Esophagus muscularis mucosa (tissue), 4 donors: ENCODE measurements around the gene ZNF775. TPM values are rescaled to one million over a fixed set of nuclear protein-coding genes. Genes with fewer than 3 reads are reported as not detected.
A peak's percentile ranks its signal among the peaks of the same experiment; 100 is the strongest.

Source experiments
- DNase-seq: peaks from one replicate; pipeline ENCODE4 v3.0.0-alpha.2; 2017; ENCODE audit errors: extremely low spot score
- H3K27ac ChIP-seq, 4 donors: fragments of 200-600 bp; sonication (generic); replicated peaks in 1 of 4; 1 replicate in 3 of 4; 2 replicates in 1 of 4; pipeline ENCODE4 v1.5.1; 2016 to 2019; ENCODE audit warnings: mild to moderate bottlenecking in 1 of 4
- H3K27me3 ChIP-seq, 4 donors: fragments of 200-600 bp; sonication (generic); one replicate each; pipeline versions ENCODE4 v1.5.1 to v1.6.0; 2016 to 2019
- H3K36me3 ChIP-seq, 4 donors: fragments of 200-600 bp; sonication (generic); one replicate each; pipeline ENCODE4 v1.5.1; 2016 to 2019
- H3K4me1 ChIP-seq, 4 donors: fragments of 200-600 bp; sonication (generic); one replicate each; pipeline ENCODE4 v1.5.1; 2016 to 2019
- H3K4me3 ChIP-seq, 4 donors: fragments of 200-600 bp; sonication (generic); 1 replicate in 2 of 4; 2 replicates in 2 of 4; pipeline ENCODE4 v1.5.1; 2016 to 2019; ENCODE audit warnings: mild to moderate bottlenecking in 4 of 4, moderate library complexity in 1 of 4
- H3K9me3 ChIP-seq, 4 donors: fragments of 200-600 bp; sonication (generic); 1 replicate in 3 of 4; 2 replicates in 1 of 4; pipeline ENCODE4 v1.5.1; 2016 to 2019
- CTCF ChIP-seq, 3 experiments: fragments of 200-600 bp in 2 of 3; fragments of 450-650 bp in 1 of 3; sonication (generic) in 2 of 3; IDR thresholded peaks; one replicate each; pipeline ENCODE4 v1.5.1; 2017 to 2019; ENCODE audit warnings: antibody characterized with exemption in 3 of 3, mild to moderate bottlenecking in 2 of 3, moderate library complexity in 1 of 3
- EP300 ChIP-seq: sonication (generic); formaldehyde crosslinking; IDR thresholded peaks from one replicate; pipeline ENCODE4 v1.6.1; 2017; ENCODE audit warnings: antibody characterized with exemption
- POLR2A ChIP-seq: fragments of 450-650 bp; IDR thresholded peaks from one replicate; pipeline ENCODE4 v1.6.1; 2017; ENCODE audit warnings: antibody characterized with exemption, moderate library complexity, mild to moderate bottlenecking, low read depth
- POLR2AphosphoS5 ChIP-seq, 2 donors: sonication (generic); formaldehyde crosslinking; IDR thresholded peaks; one replicate each; pipeline ENCODE4 v1.6.1; 2017; ENCODE audit warnings: antibody characterized with exemption in 2 of 2
- WGBS: methylation state at CpG from one replicate; pipeline ENCODE4 v1.1.5; 2018; 5-methylcytosine and 5-hydroxymethylcytosine counted together
- intact Hi-C: fragments of 100-400 bp; cut with DNase I; formaldehyde crosslinking; loops from one replicate; pipeline ENCODE4 v1.15.1; 2023
- total RNA-seq, 4 donors: library from RNA; depleted of rRNA; stranded (reverse); fragments of >200 nt; gene quantifications; one replicate each; pipeline versions ENCODE4 v1.1.0 to v1.2.1, GENCODE V29; 2016

The ZNF775 gene
- total RNA-seq, 4 donors from 2014 or later = 6.6 to 19.8 (median 15.0) TPM

GRCh38 chr7:150443793-150444540 lies 64.8 kb downstream of the ZNF775 start:
- WGBS = 75% methylated on average over 14 of the region's 18 CpGs
- TF ChIP-seq POLR2A (no peak), CTCF (IDR thresholded peaks at IDR 0.05) (no peak), POLR2AphosphoS5 (IDR thresholded peaks at IDR 0.05) (no peak), EP300 (no peak)

GRCh38 chr7:150444674-150445365 lies 65.7 kb downstream of the ZNF775 start:
- Histone ChIP-seq H3K9me3 (peaks cover 0 to 18% (median 10%) of the 10 kb centered on the region in 4 donors), H3K4me1 (peaks cover 11 to 14% (median 13%) of the 10 kb centered on the region in 4 donors), H3K27me3 (no peaks in the 10 kb centered on the region), H3K4me3 (no peak overlapping the region), H3K36me3 (no peaks in the 10 kb centered on the region), H3K27ac (no peak overlapping the region)
- TF ChIP-seq CTCF (IDR thresholded peaks at IDR 0.05) (no peak), EP300 (no peak), POLR2A (no peak), POLR2AphosphoS5 (IDR thresholded peaks at IDR 0.05) (no peak)
- DNase-seq = peak; percentile 79
- intact Hi-C loops = no loop called here
- 79% methylated on average over 4 of the region's 7 CpGs for WGBS

More at GRCh38 chr7:150443793-150444540, 64.8 kb downstream of the ZNF775 start:
- peak; percentile 68 for DNase-seq
- Histone ChIP-seq H3K9me3 (peaks cover 0 to 18% (median 10%) of the 10 kb centered on the region in 4 donors), H3K27ac (no peak overlapping the region), H3K4me1 (peaks cover 2 to 7% (median 4%) of the 10 kb centered on the region in 4 donors), H3K4me3 (no peak overlapping the region), H3K36me3 (no peaks in the 10 kb centered on the region), H3K27me3 (no peaks in the 10 kb centered on the region)
- intact Hi-C loops = no loop called here

DNA sequence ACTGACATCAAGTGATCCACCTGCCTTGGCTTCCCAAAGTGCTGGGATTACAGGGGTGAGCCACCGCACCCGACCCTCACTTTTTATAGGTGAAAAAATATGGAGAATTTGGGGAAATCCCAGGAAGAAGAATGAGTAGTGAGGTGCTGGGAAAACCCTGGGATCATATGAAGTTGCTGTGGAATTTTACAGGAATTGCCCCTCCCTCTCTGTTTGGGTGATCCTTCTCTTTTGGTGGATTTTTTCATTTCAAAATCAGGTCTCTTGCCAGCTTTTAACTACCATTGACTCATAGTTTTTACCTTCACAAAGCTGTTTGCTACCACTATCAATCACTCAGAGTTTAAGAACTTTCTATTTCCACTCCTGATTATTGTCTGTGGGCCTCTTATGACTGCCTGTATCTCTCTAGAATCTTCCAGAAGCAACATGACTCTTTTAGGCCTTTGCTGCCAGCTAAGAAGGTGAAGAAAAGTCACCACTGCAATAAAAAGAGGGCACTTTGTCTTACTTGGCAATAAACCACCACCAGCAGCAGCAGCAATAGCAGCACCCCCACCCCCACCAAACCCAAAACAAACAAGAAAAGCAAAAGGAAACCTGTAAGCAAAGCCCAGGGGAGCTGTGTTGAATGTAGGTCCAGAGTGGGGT lies 67.3 kb downstream of the ZNF775 start:
- 93% methylated on average over 2 of the region's 2 CpGs for WGBS
- Histone ChIP-seq H3K27me3 (peaks cover 0 to 12% (median 0%) of the 10 kb centered on the region in 4 donors), H3K4me1 (peaks cover 12 to 17% (median 13%) of the 10 kb centered on the region in 4 donors), H3K27ac (no peak overlapping the region), H3K4me3 (no peak overlapping the region), H3K36me3 (no peaks in the 10 kb centered on the region), H3K9me3 (peaks cover 0 to 14% (median 8%) of the 10 kb centered on the region in 4 donors)
- peak; percentile 39 for DNase-seq
- intact Hi-C loops = no loop called here
- TF ChIP-seq CTCF (IDR thresholded peaks at IDR 0.05) (no peak), EP300 (no peak)

Other genes with a start within 250 kb of the ZNF775 start
- gene LRRC61, start 56.0 kb upstream of the ZNF775 start, total RNA-seq = 10 to 100 TPM in 2 of 4 donors, 1 to 10 TPM in 2; 7.9 to 16.5 (median 12.4) TPM
- 10 to 100 TPM in 1 of 4 donors, 1 to 10 TPM in 3; 4.3 to 10.1 (median 4.8) TPM for gene ACTR3C, start 55.8 kb upstream of the ZNF775 start, total RNA-seq
- 100 to 1,000 TPM; 143 to 193 (median 173) TPM for gene RARRES2, start 37.7 kb upstream of the ZNF775 start, total RNA-seq
- 100 to 1,000 TPM in 2 of 4 donors, 10 to 100 TPM in 2; 66.8 to 143 (median 97.7) TPM for gene REPIN1, start 10.5 kb upstream of the ZNF775 start, total RNA-seq
- gene GIMAP8, start 71.3 kb downstream of the ZNF775 start, total RNA-seq = 10 to 100 TPM in 3 of 4 donors, 1 to 10 TPM in 1; 7.1 to 18.5 (median 15.4) TPM
- 10 to 100 TPM; 15.8 to 22.0 (median 19.9) TPM for gene GIMAP7, start 135.5 kb downstream of the ZNF775 start, total RNA-seq
- gene GIMAP4, start 188.1 kb downstream of the ZNF775 start, total RNA-seq = 10 to 100 TPM; 18.3 to 35.3 (median 31.1) TPM